Loucy (cell line): ENCODE data around the gene TRPM1.

Experiments used
- H2AFZ ChIP-seq: fragments of 200-600 bp; sonication (generic); 2 replicates; pipeline ENCODE4 v1.6.0; 2016; ENCODE audit warnings: antibody characterized with exemption, mild to moderate bottlenecking, low read length, moderate library complexity
- H3F3A ChIP-seq: fragments of 200-600 bp; 2 replicates; pipeline ENCODE4 v1.6.0; 2016; ENCODE audit warnings: antibody characterized with exemption, low read depth, mild to moderate bottlenecking
- H3K27me3 ChIP-seq: fragments of 200-600 bp; sonication (generic); 2 replicates; pipeline ENCODE4 v1.6.1; 2014; ENCODE audit warnings: low read length, mild to moderate bottlenecking; ENCODE audit not compliant: insufficient read depth, poor library complexity, severe bottlenecking
- H3K36me3 ChIP-seq: fragments of 200-600 bp; sonication (generic); 2 replicates; pipeline ENCODE4 v1.6.1; 2016; ENCODE audit warnings: low read length; ENCODE audit not compliant: insufficient read depth
- H3K4me1 ChIP-seq: fragments of 200-600 bp; sonication (generic); 2 replicates; pipeline ENCODE4 v1.5.1; 2014; ENCODE audit warnings: low read length, mild to moderate bottlenecking; ENCODE audit not compliant: insufficient read depth, poor library complexity, severe bottlenecking
- H3K4me2 ChIP-seq: fragments of 200-600 bp; sonication (generic); 2 replicates; pipeline ENCODE4 v1.6.0; 2014; ENCODE audit warnings: antibody characterized with exemption, low read length, low read depth, mild to moderate bottlenecking; ENCODE audit not compliant: poor library complexity, severe bottlenecking
- H3K4me3 ChIP-seq: fragments of 200-600 bp; sonication (generic); 2 replicates; pipeline ENCODE4 v1.5.1; 2014; ENCODE audit warnings: low read length, mild to moderate bottlenecking, mixed read lengths; ENCODE audit not compliant: poor library complexity, severe bottlenecking
- H3K79me2 ChIP-seq: fragments of 200-600 bp; sonication (generic); 2 replicates; pipeline ENCODE4 v1.6.1; 2014; ENCODE audit warnings: low read length; ENCODE audit not compliant: insufficient read depth
- H3K9ac ChIP-seq: fragments of 200-600 bp; sonication (generic); 2 replicates; pipeline ENCODE4 v1.6.0; 2014; ENCODE audit warnings: mild to moderate bottlenecking, low read depth, low read length, moderate library complexity; ENCODE audit not compliant: poor library complexity, severe bottlenecking
- H3K9me2 ChIP-seq: fragments of 200-600 bp; sonication (generic); replicated peaks from 2 replicates; pipeline ENCODE4 v1.6.1; 2016; ENCODE audit warnings: low read depth, low read length, mixed read lengths
- H3K9me3 ChIP-seq: fragments of 200-600 bp; sonication (generic); 2 replicates; pipeline ENCODE4 v1.6.1; 2014; ENCODE audit warnings: mild to moderate bottlenecking, antibody characterized with exemption, low read length, low read depth; ENCODE audit not compliant: insufficient read depth
- H4K20me1 ChIP-seq: fragments of 200-600 bp; sonication (generic); 2 replicates; pipeline ENCODE4 v1.6.0; 2014; ENCODE audit warnings: antibody characterized with exemption, low read length, mild to moderate bottlenecking; ENCODE audit not compliant: insufficient read depth, poor library complexity, severe bottlenecking
- CTCF ChIP-seq: fragments of 200-600 bp; sonication (generic); conservative IDR thresholded peaks from 2 replicates; pipeline ENCODE4 v1.5.1; 2014; ENCODE audit warnings: mild to moderate bottlenecking, antibody characterized with exemption, low read length
- EZH2phosphoT487 ChIP-seq: fragments of 200-600 bp; IDR thresholded peaks from 2 replicates; pipeline ENCODE4 v1.6.1; 2018; ENCODE audit warnings: antibody characterized with exemption, mild to moderate bottlenecking, moderate library complexity, borderline replicate concordance

The TRPM1 gene

GRCh38 chr15:30953183-30953582 is 148.3 kb downstream of the TRPM1 start:
- H3K4me1 ChIP-seq = no peaks in the 10 kb centered on the region
- H3K4me3 ChIP-seq = no peak overlapping the region
- peaks cover 10% of the 10 kb centered on the region; the same call in 1 of the 2 replicates for H3K9me3 ChIP-seq
- no peaks in the 10 kb centered on the region for H4K20me1 ChIP-seq
- no peak overlapping the region for H3K4me2 ChIP-seq
- no peak overlapping the region for H2AFZ ChIP-seq
- H3K9me2 ChIP-seq = no peaks in the 10 kb centered on the region
- H3K9ac ChIP-seq = no peak overlapping the region
- peaks cover 98% of the 10 kb centered on the region for H3K36me3 ChIP-seq
- no peaks in the 10 kb centered on the region for H3K27me3 ChIP-seq
- H3F3A ChIP-seq = no peaks in the 10 kb centered on the region
- H3K79me2 ChIP-seq = no peaks in the 10 kb centered on the region
- TF ChIP-seq EZH2phosphoT487 (no peak), CTCF (no peak)
